ENCODE data around the gene CCDC90B. TPM values are rescaled to one million over a fixed set of nuclear protein-coding genes. Genes with fewer than 3 reads are reported as not detected.

Gene CCDC90B
- total and polyA plus RNA-seq, 2 of the 8 experiments (the other 6 are each of a cell fraction or from before 2014, with no cell fraction given), result 21.8 to 54.5 TPM

DNA sequence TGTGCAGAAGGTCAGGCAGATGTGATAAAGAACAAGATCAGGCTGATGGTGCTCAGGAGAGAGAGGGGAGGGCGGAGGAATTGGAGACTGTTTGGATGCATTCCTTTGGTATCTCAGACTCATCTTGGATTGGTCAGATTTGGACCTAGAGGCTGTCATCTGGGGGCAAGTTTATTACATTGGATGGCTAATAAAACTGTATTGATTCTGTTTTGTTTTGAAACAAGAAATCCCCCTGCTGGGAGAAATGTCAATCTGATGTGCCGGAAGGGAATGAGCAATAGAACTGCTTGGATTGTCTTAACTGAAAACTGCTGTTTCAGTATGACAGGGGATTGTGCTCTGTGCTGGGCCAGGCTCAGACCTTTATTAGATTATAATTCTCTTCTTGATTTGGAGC is 25.5 kb upstream of the CCDC90B start (continued):
- TF ChIP-seq ZNF274 (IDR thresholded peaks at IDR 0.05; ENCODE audit: borderline replicate concordance, extremely low read depth, low read length) (no peak), BCL11A (IDR thresholded peaks at IDR 0.05; ENCODE audit: low read depth in 2 of 2, low read length in 2 of 2) (no peak), RAD21 (IDR thresholded peaks at IDR 0.05 in 1 of 2, conservative IDR thresholded peaks at IDR 0.05 in 1 of 2; ENCODE audit: low read depth in 2 of 2, low read length in 2 of 2) (no peak), HDAC6 (IDR thresholded peaks at IDR 0.05; ENCODE audit: low read depth, low read length) (no peak)
- TF ChIP-seq, protein P1, sequence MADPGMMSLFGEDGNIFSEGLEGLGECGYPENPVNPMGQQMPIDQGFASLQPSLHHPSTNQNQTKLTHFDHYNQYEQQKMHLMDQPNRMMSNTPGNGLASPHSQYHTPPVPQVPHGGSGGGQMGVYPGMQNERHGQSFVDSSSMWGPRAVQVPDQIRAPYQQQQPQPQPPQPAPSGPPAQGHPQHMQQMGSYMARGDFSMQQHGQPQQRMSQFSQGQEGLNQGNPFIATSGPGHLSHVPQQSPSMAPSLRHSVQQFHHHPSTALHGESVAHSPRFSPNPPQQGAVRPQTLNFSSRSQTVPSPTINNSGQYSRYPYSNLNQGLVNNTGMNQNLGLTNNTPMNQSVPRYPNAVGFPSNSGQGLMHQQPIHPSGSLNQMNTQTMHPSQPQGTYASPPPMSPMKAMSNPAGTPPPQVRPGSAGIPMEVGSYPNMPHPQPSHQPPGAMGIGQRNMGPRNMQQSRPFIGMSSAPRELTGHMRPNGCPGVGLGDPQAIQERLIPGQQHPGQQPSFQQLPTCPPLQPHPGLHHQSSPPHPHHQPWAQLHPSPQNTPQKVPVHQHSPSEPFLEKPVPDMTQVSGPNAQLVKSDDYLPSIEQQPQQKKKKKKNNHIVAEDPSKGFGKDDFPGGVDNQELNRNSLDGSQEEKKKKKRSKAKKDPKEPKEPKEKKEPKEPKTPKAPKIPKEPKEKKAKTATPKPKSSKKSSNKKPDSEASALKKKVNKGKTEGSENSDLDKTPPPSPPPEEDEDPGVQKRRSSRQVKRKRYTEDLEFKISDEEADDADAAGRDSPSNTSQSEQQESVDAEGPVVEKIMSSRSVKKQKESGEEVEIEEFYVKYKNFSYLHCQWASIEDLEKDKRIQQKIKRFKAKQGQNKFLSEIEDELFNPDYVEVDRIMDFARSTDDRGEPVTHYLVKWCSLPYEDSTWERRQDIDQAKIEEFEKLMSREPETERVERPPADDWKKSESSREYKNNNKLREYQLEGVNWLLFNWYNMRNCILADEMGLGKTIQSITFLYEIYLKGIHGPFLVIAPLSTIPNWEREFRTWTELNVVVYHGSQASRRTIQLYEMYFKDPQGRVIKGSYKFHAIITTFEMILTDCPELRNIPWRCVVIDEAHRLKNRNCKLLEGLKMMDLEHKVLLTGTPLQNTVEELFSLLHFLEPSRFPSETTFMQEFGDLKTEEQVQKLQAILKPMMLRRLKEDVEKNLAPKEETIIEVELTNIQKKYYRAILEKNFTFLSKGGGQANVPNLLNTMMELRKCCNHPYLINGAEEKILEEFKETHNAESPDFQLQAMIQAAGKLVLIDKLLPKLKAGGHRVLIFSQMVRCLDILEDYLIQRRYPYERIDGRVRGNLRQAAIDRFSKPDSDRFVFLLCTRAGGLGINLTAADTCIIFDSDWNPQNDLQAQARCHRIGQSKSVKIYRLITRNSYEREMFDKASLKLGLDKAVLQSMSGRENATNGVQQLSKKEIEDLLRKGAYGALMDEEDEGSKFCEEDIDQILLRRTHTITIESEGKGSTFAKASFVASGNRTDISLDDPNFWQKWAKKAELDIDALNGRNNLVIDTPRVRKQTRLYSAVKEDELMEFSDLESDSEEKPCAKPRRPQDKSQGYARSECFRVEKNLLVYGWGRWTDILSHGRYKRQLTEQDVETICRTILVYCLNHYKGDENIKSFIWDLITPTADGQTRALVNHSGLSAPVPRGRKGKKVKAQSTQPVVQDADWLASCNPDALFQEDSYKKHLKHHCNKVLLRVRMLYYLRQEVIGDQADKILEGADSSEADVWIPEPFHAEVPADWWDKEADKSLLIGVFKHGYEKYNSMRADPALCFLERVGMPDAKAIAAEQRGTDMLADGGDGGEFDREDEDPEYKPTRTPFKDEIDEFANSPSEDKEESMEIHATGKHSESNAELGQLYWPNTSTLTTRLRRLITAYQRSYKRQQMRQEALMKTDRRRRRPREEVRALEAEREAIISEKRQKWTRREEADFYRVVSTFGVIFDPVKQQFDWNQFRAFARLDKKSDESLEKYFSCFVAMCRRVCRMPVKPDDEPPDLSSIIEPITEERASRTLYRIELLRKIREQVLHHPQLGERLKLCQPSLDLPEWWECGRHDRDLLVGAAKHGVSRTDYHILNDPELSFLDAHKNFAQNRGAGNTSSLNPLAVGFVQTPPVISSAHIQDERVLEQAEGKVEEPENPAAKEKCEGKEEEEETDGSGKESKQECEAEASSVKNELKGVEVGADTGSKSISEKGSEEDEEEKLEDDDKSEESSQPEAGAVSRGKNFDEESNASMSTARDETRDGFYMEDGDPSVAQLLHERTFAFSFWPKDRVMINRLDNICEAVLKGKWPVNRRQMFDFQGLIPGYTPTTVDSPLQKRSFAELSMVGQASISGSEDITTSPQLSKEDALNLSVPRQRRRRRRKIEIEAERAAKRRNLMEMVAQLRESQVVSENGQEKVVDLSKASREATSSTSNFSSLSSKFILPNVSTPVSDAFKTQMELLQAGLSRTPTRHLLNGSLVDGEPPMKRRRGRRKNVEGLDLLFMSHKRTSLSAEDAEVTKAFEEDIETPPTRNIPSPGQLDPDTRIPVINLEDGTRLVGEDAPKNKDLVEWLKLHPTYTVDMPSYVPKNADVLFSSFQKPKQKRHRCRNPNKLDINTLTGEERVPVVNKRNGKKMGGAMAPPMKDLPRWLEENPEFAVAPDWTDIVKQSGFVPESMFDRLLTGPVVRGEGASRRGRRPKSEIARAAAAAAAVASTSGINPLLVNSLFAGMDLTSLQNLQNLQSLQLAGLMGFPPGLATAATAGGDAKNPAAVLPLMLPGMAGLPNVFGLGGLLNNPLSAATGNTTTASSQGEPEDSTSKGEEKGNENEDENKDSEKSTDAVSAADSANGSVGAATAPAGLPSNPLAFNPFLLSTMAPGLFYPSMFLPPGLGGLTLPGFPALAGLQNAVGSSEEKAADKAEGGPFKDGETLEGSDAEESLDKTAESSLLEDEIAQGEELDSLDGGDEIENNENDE (IDR thresholded peaks at IDR 0.05; ENCODE audit: insufficient replicate concordance, low read length), result no peak

All from H1 (cell line).